IPS-18a (cell line): Measurements from ENCODE around the gene SRCIN1.
"Not testable (repeated sequence)": the region's sequence is repeated elsewhere in the genome, so short reads cannot be mapped to it uniquely, and the experiment has no call there.

ENCODE experiments used
- H3K27ac ChIP-seq: one replicate; pipeline ENCODE4 v1.5.1; 2013; ENCODE audit warnings: low read length
- H3K27me3 ChIP-seq: one replicate; pipeline ENCODE4 v1.6.1; 2013; ENCODE audit warnings: mild to moderate bottlenecking, low read length; ENCODE audit not compliant: control insufficient read depth, insufficient read depth
- H3K36me3 ChIP-seq: one replicate; pipeline ENCODE4 v1.6.1; 2013; ENCODE audit warnings: low read depth, low read length; ENCODE audit not compliant: control insufficient read depth
- H3K4me1 ChIP-seq: one replicate; pipeline ENCODE4 v1.6.1; 2013; ENCODE audit warnings: low read depth, low read length; ENCODE audit not compliant: control insufficient read depth
- H3K4me3 ChIP-seq: one replicate; pipeline ENCODE4 v1.5.1; 2013; ENCODE audit warnings: low read length
- H3K9ac ChIP-seq: one replicate; pipeline ENCODE4 v1.6.1; 2013; ENCODE audit warnings: mild to moderate bottlenecking, low read length, moderate library complexity
- H3K9me3 ChIP-seq: one replicate; pipeline ENCODE4 v1.6.1; 2013; ENCODE audit warnings: low read depth, low read length; ENCODE audit not compliant: control insufficient read depth

SRCIN1 gene

GRCh38 chr17:38626606-38627226 is 21.0 kb upstream of the SRCIN1 start:
- not testable (repeated sequence) for H3K9ac ChIP-seq, H3K4me3 ChIP-seq, H3K27ac ChIP-seq, H3K4me1 ChIP-seq, H3K9me3 ChIP-seq, H3K36me3 ChIP-seq, H3K27me3 ChIP-seq

GRCh38 chr17:38625482-38625881 is 19.7 kb upstream of the SRCIN1 start:
- no peaks in the 10 kb centered on the region for H3K36me3 ChIP-seq
- H3K9ac ChIP-seq = no peak overlapping the region
- H3K4me1 ChIP-seq = no peaks in the 10 kb centered on the region
- no peaks in the 10 kb centered on the region for H3K9me3 ChIP-seq
- H3K27me3 ChIP-seq = no peaks in the 10 kb centered on the region
- no peak overlapping the region for H3K4me3 ChIP-seq
- no peak overlapping the region for H3K27ac ChIP-seq

GRCh38 chr17:38624782-38625355 is 19.1 kb upstream of the SRCIN1 start:
- H3K4me3 ChIP-seq, H3K27ac ChIP-seq, H3K4me1 ChIP-seq, H3K27me3 ChIP-seq, H3K9ac ChIP-seq, H3K9me3 ChIP-seq, H3K36me3 ChIP-seq: not testable (repeated sequence)

- Histone ChIP-seq H3K9me3 (no peaks in the 10 kb centered on the region), H3K27ac (no peak overlapping the region), H3K4me3 (no peak overlapping the region), H3K36me3 (no peaks in the 10 kb centered on the region), H3K9ac (no peak overlapping the region), H3K27me3 (no peaks in the 10 kb centered on the region), H3K4me1 (no peaks in the 10 kb centered on the region)
Measured at GRCh38 chr17:38621538-38621937, 15.8 kb upstream of the SRCIN1 start.

- Histone ChIP-seq H3K9ac (no peak overlapping the region), H3K4me1 (no peaks in the 10 kb centered on the region), H3K4me3 (no peak overlapping the region), H3K9me3 (no peaks in the 10 kb centered on the region), H3K27me3 (no peaks in the 10 kb centered on the region), H3K36me3 (no peaks in the 10 kb centered on the region), H3K27ac (no peak overlapping the region)
Measured at GRCh38 chr17:38620551-38621277, 15.0 kb upstream of the SRCIN1 start.

- H3K36me3 ChIP-seq = no peaks in the 10 kb centered on the region
- H3K27me3 ChIP-seq = no peaks in the 10 kb centered on the region
- no peak overlapping the region for H3K4me3 ChIP-seq
- H3K27ac ChIP-seq = no peak overlapping the region
- H3K9me3 ChIP-seq = no peaks in the 10 kb centered on the region
- H3K9ac ChIP-seq = no peak overlapping the region
- no peaks in the 10 kb centered on the region for H3K4me1 ChIP-seq
Measured at GRCh38 chr17:38619937-38620550, 14.3 kb upstream of the SRCIN1 start.

- Histone ChIP-seq H3K36me3 (no peaks in the 10 kb centered on the region), H3K27ac (no peak overlapping the region), H3K9me3 (no peaks in the 10 kb centered on the region), H3K4me1 (no peaks in the 10 kb centered on the region), H3K9ac (no peak overlapping the region), H3K4me3 (no peak overlapping the region), H3K27me3 (no peaks in the 10 kb centered on the region)
Measured at GRCh38 chr17:38619451-38619795, 13.7 kb upstream of the SRCIN1 start.

GRCh38 chr17:38617967-38618760 is 12.4 kb upstream of the SRCIN1 start:
- H3K27ac ChIP-seq = no peak overlapping the region
- no peak overlapping the region for H3K9ac ChIP-seq
- H3K36me3 ChIP-seq = no peaks in the 10 kb centered on the region
- H3K4me1 ChIP-seq = peaks cover 10% of the 10 kb centered on the region
- no peaks in the 10 kb centered on the region for H3K27me3 ChIP-seq
- H3K4me3 ChIP-seq = no peak overlapping the region
- no peaks in the 10 kb centered on the region for H3K9me3 ChIP-seq

- Histone ChIP-seq H3K27me3 (no peaks in the 10 kb centered on the region), H3K27ac (no peak overlapping the region), H3K9ac (no peak overlapping the region), H3K4me1 (peaks cover 10% of the 10 kb centered on the region), H3K36me3 (no peaks in the 10 kb centered on the region), H3K9me3 (no peaks in the 10 kb centered on the region), H3K4me3 (no peak overlapping the region)
Measured at GRCh38 chr17:38617074-38617860, 11.5 kb upstream of the SRCIN1 start.

- no peak overlapping the region for H3K27ac ChIP-seq
- H3K9me3 ChIP-seq = no peaks in the 10 kb centered on the region
- no peaks in the 10 kb centered on the region for H3K27me3 ChIP-seq
- no peak overlapping the region for H3K9ac ChIP-seq
- peaks cover 10% of the 10 kb centered on the region for H3K4me1 ChIP-seq
- no peaks in the 10 kb centered on the region for H3K36me3 ChIP-seq
- H3K4me3 ChIP-seq = no peak overlapping the region
Measured at GRCh38 chr17:38616361-38616760, 10.6 kb upstream of the SRCIN1 start.
